ENCODE data around the gene SLC4A11.
A peak's percentile ranks its signal among the peaks of the same experiment; 100 is the strongest.

SLC4A11 gene

GRCh38 chr20:3239026-3239866 is at the start of gene SLC4A11:
SLC4A11 (minus strand) TSS chr20:3239190; CDS start chr20:3239137, 53 bp downstream.
- DNase-seq (ENCODE audit: low spot score) = peak; percentile 25

GRCh38 chr20:3283222-3283820 is 44.3 kb upstream of the SLC4A11 start:
- no peak for DNase-seq (ENCODE audit: low spot score)

- DNase-seq (ENCODE audit: low spot score) = no peak
Measured at GRCh38 chr20:3282271-3283221, 43.6 kb upstream of the SLC4A11 start.

DNA sequence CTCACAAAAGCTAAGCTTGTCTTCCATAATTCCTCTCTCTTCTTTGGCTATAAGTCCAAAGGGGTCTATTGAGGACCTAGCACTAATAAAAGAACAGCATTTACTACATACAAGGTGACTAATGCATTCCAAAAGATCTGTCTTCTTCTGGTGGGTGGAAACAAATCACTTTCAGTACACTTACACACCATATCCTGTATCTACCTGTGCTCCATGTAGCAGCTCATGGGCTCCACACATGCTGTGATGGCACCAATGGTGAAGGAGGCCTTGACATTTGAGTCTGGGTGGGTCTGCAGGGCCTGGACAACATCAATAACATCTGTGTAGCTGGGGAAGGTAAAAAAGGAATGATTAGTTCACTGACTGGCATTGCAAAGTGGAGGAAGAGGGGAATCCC is 42.4 kb upstream of the SLC4A11 start:
- no peak for DNase-seq (ENCODE audit: low spot score)

GRCh38 chr20:3279761-3280160 is 40.8 kb upstream of the SLC4A11 start:
- DNase-seq (ENCODE audit: low spot score) = no peak

- DNase-seq (ENCODE audit: low spot score) = no peak
Measured at GRCh38 chr20:3277686-3278465, 38.9 kb upstream of the SLC4A11 start.

DNA sequence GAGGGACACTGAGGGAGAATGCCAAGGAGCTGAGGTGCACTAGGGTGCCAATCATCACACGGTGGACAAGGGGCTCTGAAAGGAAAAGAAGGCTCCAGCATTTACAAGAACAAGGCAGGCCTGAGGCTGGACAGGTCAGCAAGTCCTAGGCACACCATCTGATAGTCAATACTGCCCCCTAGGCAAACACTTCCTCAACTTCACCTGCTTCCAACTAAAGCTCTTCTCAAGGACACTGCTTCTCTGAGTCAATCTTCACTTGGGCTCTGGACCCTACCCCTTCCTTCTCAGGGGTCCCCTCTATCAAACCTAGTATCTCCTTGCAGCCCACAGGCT is 37.7 kb upstream of the SLC4A11 start:
- no peak for DNase-seq (ENCODE audit: low spot score)

DNA sequence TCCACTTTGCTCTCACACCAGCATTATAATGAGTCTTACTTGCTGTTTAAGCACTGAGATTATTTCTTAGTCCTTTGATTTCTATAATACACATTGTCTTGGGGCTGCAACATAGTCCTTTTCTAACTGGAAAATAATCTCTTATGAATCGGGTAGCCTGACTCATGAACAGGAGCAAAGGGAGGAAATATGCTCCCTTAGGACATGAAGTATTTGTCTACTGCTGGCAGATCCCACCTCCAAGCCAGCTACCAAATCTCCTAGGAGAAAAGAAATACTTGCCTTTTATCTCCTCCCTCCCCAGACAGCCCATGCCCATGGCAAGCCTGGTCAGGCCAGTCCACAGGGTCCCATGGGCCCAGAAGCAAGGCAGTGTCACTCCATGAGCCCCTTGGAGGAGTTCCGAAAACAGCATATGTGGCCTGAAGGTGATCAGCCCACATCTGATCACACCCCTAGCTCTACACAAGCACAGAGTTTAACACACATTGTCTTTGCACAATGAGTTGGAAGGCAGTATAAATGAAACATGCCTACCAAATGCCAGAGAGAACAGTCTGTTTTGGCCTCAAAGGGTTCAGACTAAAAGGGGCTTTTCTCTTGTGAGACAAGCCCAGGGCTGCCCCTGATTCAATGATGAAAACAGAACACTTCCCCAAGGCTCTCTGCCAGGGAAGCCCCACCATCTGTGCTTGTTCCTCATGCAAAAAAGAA is 37.1 kb upstream of the SLC4A11 start:
- no peak for DNase-seq (ENCODE audit: low spot score)

GRCh38 chr20:3275064-3275935 is 36.3 kb upstream of the SLC4A11 start:
- DNase-seq (ENCODE audit: low spot score) = no peak

- no peak for DNase-seq (ENCODE audit: low spot score)
Measured at GRCh38 chr20:3273371-3273770, 34.4 kb upstream of the SLC4A11 start.

GRCh38 chr20:3270051-3270450 is 31.1 kb upstream of the SLC4A11 start:
- no peak for DNase-seq (ENCODE audit: low spot score)

DNA sequence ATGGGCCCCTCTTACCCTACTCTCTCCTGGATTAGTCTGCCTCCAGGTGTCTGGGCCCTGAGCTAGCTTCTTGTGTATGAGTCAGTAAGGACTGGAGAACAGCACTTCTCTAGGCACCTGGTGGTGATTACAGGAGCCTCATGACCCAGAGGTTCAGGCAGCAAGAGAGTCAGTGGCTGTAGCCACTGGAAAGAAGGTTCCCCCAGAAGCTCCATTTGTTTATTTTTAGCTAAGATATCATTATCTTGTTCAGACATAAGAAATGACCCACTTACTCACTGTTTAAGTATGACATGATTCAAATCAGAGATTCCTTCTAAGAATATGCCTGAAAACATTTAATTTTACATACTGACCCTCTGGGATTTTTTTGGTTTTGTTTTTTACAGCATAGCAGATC is 23.6 kb upstream of the SLC4A11 start:
- DNase-seq (ENCODE audit: low spot score) = no peak

- DNase-seq (ENCODE audit: low spot score) = no peak
Measured at GRCh38 chr20:3258429-3258828, 19.4 kb upstream of the SLC4A11 start.

- no peak for DNase-seq (ENCODE audit: low spot score)
Measured at GRCh38 chr20:3255728-3256127, 16.7 kb upstream of the SLC4A11 start.

DNA sequence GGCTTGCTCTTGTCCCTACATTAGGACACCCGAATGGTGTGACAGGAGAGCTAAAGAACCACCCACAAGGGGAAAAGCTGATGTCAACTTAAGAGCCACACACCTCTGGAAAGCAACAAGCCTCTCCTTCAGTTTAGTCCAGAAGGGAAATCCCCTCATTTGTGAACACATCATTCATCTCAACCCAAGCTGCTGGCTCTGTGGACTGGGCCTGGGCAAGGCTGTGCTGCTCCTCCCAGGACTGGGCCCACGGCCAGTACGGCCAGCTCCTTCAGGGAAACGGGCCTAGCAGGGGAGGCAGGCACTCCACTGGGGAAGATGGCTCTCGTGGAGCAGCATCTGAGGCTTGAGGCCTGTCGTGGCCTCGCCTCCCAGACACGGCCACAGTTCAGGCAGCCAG is 12.8 kb upstream of the SLC4A11 start:
- no peak for DNase-seq (ENCODE audit: low spot score)

- DNase-seq (ENCODE audit: low spot score) = no peak
Measured at GRCh38 chr20:3250091-3250504, 11.1 kb upstream of the SLC4A11 start.

- DNase-seq (ENCODE audit: low spot score) = no peak
Measured at GRCh38 chr20:3248993-3249347, 10.0 kb upstream of the SLC4A11 start.

- DNase-seq (ENCODE audit: low spot score) = no peak
Measured at GRCh38 chr20:3248167-3248992, 9.4 kb upstream of the SLC4A11 start.

GRCh38 chr20:3247638-3248037 is 8.6 kb upstream of the SLC4A11 start:
- DNase-seq (ENCODE audit: low spot score) = no peak
